ENCODE data around the gene HMGB4. TPM values are rescaled to one million over a fixed set of nuclear protein-coding genes. Genes with fewer than 3 reads are reported as not detected.

HMGB4 gene
- total and polyA plus RNA-seq, 2 of the 4 experiments (the other 2 are of a cell fraction) = not detected

DNA sequence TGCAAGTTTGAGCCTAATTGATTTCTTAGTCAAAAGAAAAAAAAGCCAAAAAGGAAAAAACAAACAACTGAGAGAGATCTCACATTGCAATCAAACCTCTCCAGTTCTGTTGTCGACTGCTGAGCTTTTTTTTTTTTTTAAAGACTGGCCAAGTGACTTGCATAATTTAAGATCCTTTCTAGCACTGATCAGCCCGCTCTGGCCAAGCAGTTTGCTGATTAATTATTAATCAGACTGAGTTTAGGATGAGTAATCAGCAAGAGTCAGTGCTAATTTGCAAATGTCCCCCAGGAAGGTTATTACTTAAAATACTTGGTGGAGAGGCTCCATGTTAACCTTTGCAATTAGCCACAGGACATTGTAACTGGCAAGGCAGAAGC lies 39.3 kb downstream of the HMGB4 start:
- no TSS peak for BruUV-seq (replicated peaks)
- no CpG with 5 or more reads among the region's 2 CpGs for WGBS, 2 experiments (ENCODE audit: extremely low coverage in 2 of 2, insufficient read length in 1 of 2)
- ChIA-PET POLR2A (ENCODE audit: unreplicated experiment) (no interaction called here), CTCF (no interaction called here)
- no peaks in the 10 kb centered on the region for H3K27me3 ChIP-seq (ENCODE audit: control insufficient read depth, insufficient read depth, low read length)
- H3K9me1 ChIP-seq (ENCODE audit: insufficient read depth, low read length) = no peaks in the 10 kb centered on the region
- H3K14ac ChIP-seq (replicated peaks; ENCODE audit: low read depth, low read length) = no peak overlapping the region
- H4K5ac ChIP-seq (ENCODE audit: low read depth, low read length) = no peak overlapping the region
- DNase-seq (no peak), ATAC-seq (ENCODE audit: low read depth) (no peak)
- intact Hi-C loops (cut with micrococcal nuclease) (no loop called here), dilution Hi-C loops (cut with HindIII; ENCODE audit: low sequenced_read_pairs, unreplicated experiment) (no loop called here), in situ Hi-C loops (cut with MboI; ENCODE audit: low sequenced_read_pairs) (no loop called here)
- no peaks in the 10 kb centered on the region for H3K79me1 ChIP-seq (ENCODE audit: low read depth in 1 of 2, low read length in 2 of 2)
- H3K18ac ChIP-seq (ENCODE audit: low read depth, low read length) = no peak overlapping the region
- no peak overlapping the region for H2BK20ac ChIP-seq (ENCODE audit: low read depth, low read length)
- no peak overlapping the region for H3K4ac ChIP-seq (ENCODE audit: low read depth, low read length)
- no peak overlapping the region for H3K4me2 ChIP-seq (ENCODE audit: low read depth, low read length)
- H3K4me3 ChIP-seq (ENCODE audit: insufficient read depth, low read depth, low read length) = no peak overlapping the region
- no peak overlapping the region for H3K27ac ChIP-seq (ENCODE audit: insufficient read depth, low read length)
- TF ChIP-seq FOS (IDR thresholded peaks at IDR 0.05; ENCODE audit: low read depth, low read length) = no peak
- no peak for TF ChIP-seq SMC3 (IDR thresholded peaks at IDR 0.05; ENCODE audit: low read depth, low read length)
- no peak overlapping the region for H2AFZ ChIP-seq (replicated peaks; ENCODE audit: low read length, poor library complexity)
- no peak overlapping the region for H4K8ac ChIP-seq (ENCODE audit: low read depth in 2 of 2, low read length in 2 of 2)
- H2BK120ac ChIP-seq (ENCODE audit: low read depth, low read length) = no peak overlapping the region
- H3K36me3 ChIP-seq (ENCODE audit: control insufficient read depth, insufficient read depth, low read length) = no peaks in the 10 kb centered on the region
- H3K9me3 ChIP-seq (ENCODE audit: control insufficient read depth, insufficient read depth, low read length) = peaks cover 28% of the 10 kb centered on the region
- H2BK5ac ChIP-seq (ENCODE audit: low read depth, low read length, poor library complexity, severe bottlenecking) = no peak overlapping the region
- no peak overlapping the region for H3K23ac ChIP-seq (ENCODE audit: low read depth, low read length)
- no peaks in the 10 kb centered on the region for H4K20me1 ChIP-seq (ENCODE audit: insufficient read depth, low read length)
- no peaks in the 10 kb centered on the region for H3K4me1 ChIP-seq (ENCODE audit: control insufficient read depth, insufficient read depth, low read length)
- H3K56ac ChIP-seq (ENCODE audit: extremely low read depth, insufficient read depth, low read length) = no peak overlapping the region
- H3K9ac ChIP-seq (ENCODE audit: low read depth, low read length) = no peak overlapping the region
- no peak overlapping the region for H2BK15ac ChIP-seq (ENCODE audit: low read depth, low read length)
- no peak overlapping the region for H4K91ac ChIP-seq (ENCODE audit: insufficient read depth, low read depth, low read length)
- no peak overlapping the region for H2AK5ac ChIP-seq (ENCODE audit: low read depth, low read length)
- no peak overlapping the region for H2AK9ac ChIP-seq (replicated peaks; ENCODE audit: low read depth, low read length, poor library complexity)
